IgD-negative memory B cell (primary cell): ENCODE results near the gene TTC9B. TPM values are rescaled to one million over a fixed set of nuclear protein-coding genes. Genes with fewer than 3 reads are reported as not detected.
A peak's percentile ranks its signal among the peaks of the same experiment; 100 is the strongest.

Experiments
- H3K27ac Mint-ChIP-seq, 3 donors: one replicate each; pipeline ENCODE4 v1.8.0; 2020 to 2022; ENCODE audit warnings: mild to moderate bottlenecking in 3 of 3, mixed read lengths in 3 of 3, moderate library complexity in 1 of 3
- H3K27me3 Mint-ChIP-seq: one replicate; pipeline ENCODE4 v1.8.0; 2021; ENCODE audit warnings: mixed read lengths
- H3K36me3 Mint-ChIP-seq: one replicate; pipeline ENCODE4 v1.8.0; 2020; ENCODE audit warnings: mild to moderate bottlenecking, mixed read lengths
- H3K4me1 Mint-ChIP-seq, 3 donors: one replicate each; pipeline ENCODE4 v1.8.0; 2020 to 2022; ENCODE audit warnings: mixed read lengths in 3 of 3, mild to moderate bottlenecking in 1 of 3
- H3K4me3 Mint-ChIP-seq, 4 donors: one replicate each; pipeline ENCODE4 v1.8.0; 2020 to 2022; ENCODE audit warnings: mild to moderate bottlenecking in 4 of 4, mixed read lengths in 4 of 4, moderate library complexity in 3 of 4
- H3K9me3 Mint-ChIP-seq, 3 donors: one replicate each; pipeline ENCODE4 v1.8.0; 2020 to 2021; ENCODE audit warnings: mixed read lengths in 3 of 3, mild to moderate bottlenecking in 1 of 3
- polyA plus RNA-seq: library from polyadenylated mRNA; unstranded; fragments of 300-500 nt; fragmentation: Illumina TruSeq; gene quantifications from one replicate; pipeline ENCODE4 v1.2.3, GENCODE V29; 2021

The TTC9B gene
- not detected for polyA plus RNA-seq

DNA sequence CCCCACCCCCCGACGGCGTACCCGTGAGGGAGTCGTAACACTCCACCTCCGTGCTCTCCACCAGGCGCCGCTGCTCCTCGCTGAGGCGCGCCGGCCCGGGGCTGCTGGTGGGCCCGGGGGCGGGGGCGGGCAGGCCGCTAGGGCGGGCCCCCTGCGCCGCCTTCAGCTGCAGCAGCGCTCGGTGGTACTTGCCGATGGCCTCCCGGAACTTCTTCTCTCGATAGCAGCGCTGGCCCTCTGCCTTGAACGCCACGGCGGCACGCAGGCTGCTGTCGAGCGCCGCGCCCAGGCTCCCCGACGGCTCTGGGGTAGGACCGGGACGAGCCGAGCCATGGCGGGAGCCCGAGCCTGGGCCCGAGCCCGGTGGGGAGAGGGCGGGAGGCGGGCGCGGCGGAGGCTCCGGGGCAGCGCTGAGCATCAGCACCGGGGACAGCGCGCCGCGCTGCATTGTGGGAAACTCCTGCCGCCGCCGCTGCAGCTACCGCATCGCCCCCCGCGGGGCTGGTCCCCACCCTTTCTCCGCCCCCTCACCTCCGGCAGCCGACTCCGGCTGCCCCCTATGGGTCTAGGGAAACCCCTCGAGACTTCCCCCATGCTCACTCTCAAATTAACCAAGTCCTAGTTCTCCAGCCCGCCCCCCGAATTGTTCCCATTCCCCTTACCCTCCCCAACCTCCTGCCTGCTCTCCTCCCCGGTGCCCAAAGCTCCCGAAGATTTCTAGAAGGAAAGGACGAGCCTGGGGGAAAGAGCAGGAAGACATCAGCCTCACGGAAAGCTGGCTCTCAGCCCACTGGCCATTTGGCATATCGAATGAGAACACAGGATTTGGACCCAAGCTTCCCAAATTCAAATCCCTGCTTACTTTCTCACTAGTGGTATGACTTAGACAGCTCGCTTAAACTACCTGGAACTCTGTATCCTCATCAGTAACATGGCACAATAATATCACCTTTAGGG lies at the start of gene TTC9B:
TTC9B (minus strand) TSS at position 451 of the 957 bp plus-strand sequence; CDS start at position 448, 3 bp downstream.
- H3K36me3 Mint-ChIP-seq, result peaks cover 2% of the 10 kb centered on the region
- H3K4me3 Mint-ChIP-seq, result no peak within 1 kb of the TSS
- H3K9me3 Mint-ChIP-seq, result peaks cover 3% of the 10 kb centered on the region in 3 donors
- H3K27ac Mint-ChIP-seq, result peak within 1 kb of the TSS in 1 of 3 donors; percentile 66
- H3K4me1 Mint-ChIP-seq, result peaks cover 4 to 6% (median 5%) of the 10 kb centered on the region in 3 donors
- H3K27me3 Mint-ChIP-seq, result peaks cover 41% of the 10 kb centered on the region

DNA sequence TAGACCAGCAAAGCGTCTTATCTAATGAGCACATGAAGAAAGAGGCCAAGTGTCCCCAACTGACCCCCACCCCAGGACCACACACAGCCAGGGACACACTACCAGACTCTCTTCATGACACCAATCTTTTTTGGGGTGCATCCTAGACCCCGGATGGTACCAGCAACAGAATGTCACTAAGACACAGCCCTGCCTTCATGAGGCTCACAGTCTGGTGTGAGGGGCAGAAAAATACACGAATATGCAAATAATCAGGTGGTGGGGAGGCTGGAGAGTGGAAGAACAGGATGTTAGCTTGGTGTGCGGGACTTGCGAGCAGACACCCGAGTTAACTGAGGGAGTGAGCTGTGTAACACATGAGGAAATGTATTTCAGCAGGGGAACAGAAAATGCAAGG lies 49.4 kb upstream of the TTC9B start:
- no peaks in the 10 kb centered on the region for H3K9me3 Mint-ChIP-seq
- peak overlapping the region in 1 of 3 donors; percentile 78 for H3K27ac Mint-ChIP-seq
- peak overlapping the region in 1 of 4 donors; percentile 65 for H3K4me3 Mint-ChIP-seq
- no peaks in the 10 kb centered on the region for H3K27me3 Mint-ChIP-seq
- peaks cover 13 to 18% (median 18%) of the 10 kb centered on the region in 3 donors for H3K4me1 Mint-ChIP-seq
- peaks cover 12% of the 10 kb centered on the region for H3K36me3 Mint-ChIP-seq

DNA sequence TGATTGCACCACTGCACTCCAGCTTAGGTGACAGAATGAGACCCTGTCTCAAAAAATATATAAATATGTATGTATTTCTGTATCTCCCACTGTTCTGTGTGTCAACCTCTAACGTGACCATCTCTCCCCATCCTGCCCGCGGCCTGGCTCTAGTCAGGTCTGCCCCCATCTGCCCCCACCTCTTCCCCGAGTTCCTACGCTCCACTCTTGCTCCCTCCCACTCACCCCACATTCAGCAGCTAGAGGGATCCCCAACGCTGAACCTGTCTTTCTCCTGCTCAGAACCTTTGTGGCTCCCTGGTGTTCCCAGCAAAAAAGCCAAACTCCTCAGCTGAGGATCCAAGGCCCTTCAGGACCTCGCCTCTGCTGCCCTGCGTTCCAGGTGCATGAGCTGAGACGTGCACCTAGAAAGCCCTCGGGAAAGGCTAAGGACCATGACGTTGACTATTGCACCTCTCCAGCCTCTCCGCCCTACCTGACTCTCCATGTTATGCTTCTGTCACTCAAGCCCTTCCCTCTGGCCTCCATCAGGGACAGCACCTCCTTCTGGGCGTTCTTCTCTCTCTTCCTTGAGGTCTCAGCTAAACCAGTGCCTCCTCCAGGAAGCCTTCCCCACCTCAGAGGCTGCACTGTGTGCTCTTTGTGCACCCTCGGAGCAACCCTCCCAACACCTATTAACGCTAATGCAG lies 48.9 kb upstream of the TTC9B start:
- peaks cover 12 to 18% (median 13%) of the 10 kb centered on the region in 3 donors for H3K4me1 Mint-ChIP-seq
- H3K27ac Mint-ChIP-seq, result peak overlapping the region in 2 of 3 donors; percentile 7 to 78
- no peaks in the 10 kb centered on the region for H3K9me3 Mint-ChIP-seq
- H3K4me3 Mint-ChIP-seq, result no peak overlapping the region
- peaks cover 12% of the 10 kb centered on the region for H3K36me3 Mint-ChIP-seq
- H3K27me3 Mint-ChIP-seq, result no peaks in the 10 kb centered on the region

DNA sequence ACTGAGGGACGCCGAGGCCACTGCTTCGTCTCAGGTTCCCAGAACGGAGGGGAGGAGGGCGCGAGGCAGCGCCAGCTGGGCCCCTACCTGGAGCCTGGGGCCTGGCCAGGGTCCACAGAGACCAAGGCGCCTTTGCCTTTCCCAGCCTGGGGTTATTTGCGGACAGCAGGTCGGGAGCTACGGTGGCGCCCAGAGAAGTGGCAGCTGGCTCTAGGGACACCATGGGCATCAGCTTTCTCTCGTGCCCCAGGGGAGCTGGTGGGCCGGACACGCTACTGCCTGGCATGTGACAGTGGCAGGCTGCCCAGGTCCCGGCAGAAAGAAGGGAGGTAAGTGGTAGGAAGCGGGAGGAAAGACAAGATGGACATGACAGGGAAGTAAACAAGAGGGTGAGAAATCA lies 47.9 kb upstream of the TTC9B start:
- Mint-ChIP-seq H3K4me3 (no peak overlapping the region), H3K9me3 (no peaks in the 10 kb centered on the region), H3K36me3 (peaks cover 12% of the 10 kb centered on the region), H3K27me3 (no peaks in the 10 kb centered on the region), H3K4me1 (peaks cover 13 to 19% (median 18%) of the 10 kb centered on the region in 3 donors), H3K27ac (no peak overlapping the region)

DNA sequence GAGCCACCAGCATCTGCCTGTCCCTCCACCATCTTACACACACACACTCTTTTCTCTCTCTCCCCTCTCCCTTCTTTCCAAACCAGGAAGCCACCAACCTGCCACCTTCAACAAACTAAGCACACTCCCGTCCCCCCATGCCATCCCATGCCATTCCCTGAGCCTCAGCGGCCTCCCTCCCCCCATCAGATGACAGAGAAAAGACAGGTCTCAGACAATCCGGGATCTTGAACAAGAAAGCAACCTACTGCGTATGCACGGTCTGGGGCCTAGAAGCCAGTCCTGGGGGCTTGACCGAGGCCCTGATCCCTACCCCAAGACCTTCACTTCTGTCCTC lies 47.5 kb upstream of the TTC9B start:
- H3K27me3 Mint-ChIP-seq, result no peaks in the 10 kb centered on the region
- no peak overlapping the region for H3K27ac Mint-ChIP-seq
- H3K4me3 Mint-ChIP-seq, result no peak overlapping the region
- H3K4me1 Mint-ChIP-seq, result peaks cover 13 to 19% (median 19%) of the 10 kb centered on the region in 3 donors
- H3K36me3 Mint-ChIP-seq, result peaks cover 13% of the 10 kb centered on the region
- no peaks in the 10 kb centered on the region for H3K9me3 Mint-ChIP-seq

DNA sequence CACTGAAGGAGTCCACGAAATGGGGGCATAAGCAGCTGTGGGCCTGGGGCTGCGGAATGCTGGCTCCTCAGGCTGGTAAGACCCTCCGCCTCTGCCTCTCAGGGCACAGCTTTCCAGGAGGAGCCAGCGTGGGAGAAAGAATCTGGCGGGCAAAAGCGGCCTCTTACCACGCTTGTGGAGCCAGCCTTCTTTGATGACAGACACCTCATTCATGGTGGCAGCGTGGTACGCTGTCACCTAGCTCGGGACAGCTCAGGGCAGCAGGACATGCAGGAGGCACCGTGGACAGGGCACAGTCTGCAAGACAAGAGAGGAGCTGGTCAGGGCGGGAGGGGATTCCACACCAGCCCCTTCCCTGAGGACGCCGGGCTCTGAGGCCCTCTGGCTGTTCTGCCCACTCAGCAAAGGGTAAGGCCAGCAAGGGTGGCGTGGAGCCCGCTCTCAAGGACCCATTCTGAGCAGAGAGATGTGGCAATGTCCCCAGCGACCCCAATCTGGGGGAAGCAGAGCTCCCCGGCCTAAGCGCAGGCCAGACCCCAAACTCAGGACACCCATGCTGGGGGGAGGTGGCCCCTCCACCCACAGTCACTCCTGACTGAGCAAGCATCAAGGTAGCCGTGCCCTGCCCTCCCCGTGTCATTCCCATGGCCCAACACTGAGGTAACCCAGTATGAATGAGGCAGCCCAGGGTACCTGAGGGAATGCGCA lies 47.0 kb upstream of the TTC9B start:
- peaks cover 13 to 20% (median 15%) of the 10 kb centered on the region in 3 donors for H3K4me1 Mint-ChIP-seq
- H3K36me3 Mint-ChIP-seq, result peaks cover 15% of the 10 kb centered on the region
- H3K4me3 Mint-ChIP-seq, result no peak overlapping the region
- H3K27ac Mint-ChIP-seq, result no peak overlapping the region
- no peaks in the 10 kb centered on the region for H3K9me3 Mint-ChIP-seq
- H3K27me3 Mint-ChIP-seq, result no peaks in the 10 kb centered on the region

DNA sequence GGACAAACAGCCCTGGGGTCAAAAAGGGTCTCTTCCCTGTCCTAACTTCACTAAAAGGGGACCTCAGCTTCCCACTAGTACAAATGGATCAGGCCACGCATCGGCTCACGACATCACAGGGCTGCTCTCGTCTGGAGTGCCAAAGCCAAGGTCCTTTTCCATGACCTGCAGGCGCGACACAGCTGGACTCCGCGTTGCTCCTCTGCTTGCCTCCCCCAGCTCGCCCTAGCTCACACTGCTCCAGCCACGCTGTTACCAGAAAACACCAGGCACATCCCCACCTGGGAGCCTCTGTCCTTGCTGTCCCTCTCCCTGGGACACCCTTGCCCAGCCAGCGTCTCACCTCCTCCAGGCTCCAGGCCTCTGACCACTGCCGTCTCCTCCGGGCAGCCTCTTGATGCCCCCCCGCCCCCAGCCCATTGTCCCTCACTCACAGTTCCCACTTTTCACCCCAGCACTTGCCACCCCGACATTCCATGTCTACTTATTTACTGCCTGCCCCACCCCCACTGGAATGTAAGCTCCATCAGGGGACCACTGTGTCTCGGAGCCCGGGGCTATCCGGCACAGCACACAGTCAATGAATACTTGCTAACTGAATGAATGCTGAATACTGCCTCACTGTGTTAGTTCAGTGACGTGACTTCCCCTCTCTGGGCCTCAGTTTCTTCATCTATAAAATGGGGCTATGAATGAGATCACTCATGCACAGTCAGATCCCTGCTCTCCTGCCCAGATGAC lies 46.3 kb upstream of the TTC9B start:
- no peak overlapping the region for H3K27ac Mint-ChIP-seq
- peaks cover 14% of the 10 kb centered on the region for H3K36me3 Mint-ChIP-seq
- H3K9me3 Mint-ChIP-seq, result no peaks in the 10 kb centered on the region
- no peaks in the 10 kb centered on the region for H3K27me3 Mint-ChIP-seq
- peaks cover 12 to 18% (median 16%) of the 10 kb centered on the region in 3 donors for H3K4me1 Mint-ChIP-seq
- peak overlapping the region in 1 of 4 donors; percentile 84 for H3K4me3 Mint-ChIP-seq

DNA sequence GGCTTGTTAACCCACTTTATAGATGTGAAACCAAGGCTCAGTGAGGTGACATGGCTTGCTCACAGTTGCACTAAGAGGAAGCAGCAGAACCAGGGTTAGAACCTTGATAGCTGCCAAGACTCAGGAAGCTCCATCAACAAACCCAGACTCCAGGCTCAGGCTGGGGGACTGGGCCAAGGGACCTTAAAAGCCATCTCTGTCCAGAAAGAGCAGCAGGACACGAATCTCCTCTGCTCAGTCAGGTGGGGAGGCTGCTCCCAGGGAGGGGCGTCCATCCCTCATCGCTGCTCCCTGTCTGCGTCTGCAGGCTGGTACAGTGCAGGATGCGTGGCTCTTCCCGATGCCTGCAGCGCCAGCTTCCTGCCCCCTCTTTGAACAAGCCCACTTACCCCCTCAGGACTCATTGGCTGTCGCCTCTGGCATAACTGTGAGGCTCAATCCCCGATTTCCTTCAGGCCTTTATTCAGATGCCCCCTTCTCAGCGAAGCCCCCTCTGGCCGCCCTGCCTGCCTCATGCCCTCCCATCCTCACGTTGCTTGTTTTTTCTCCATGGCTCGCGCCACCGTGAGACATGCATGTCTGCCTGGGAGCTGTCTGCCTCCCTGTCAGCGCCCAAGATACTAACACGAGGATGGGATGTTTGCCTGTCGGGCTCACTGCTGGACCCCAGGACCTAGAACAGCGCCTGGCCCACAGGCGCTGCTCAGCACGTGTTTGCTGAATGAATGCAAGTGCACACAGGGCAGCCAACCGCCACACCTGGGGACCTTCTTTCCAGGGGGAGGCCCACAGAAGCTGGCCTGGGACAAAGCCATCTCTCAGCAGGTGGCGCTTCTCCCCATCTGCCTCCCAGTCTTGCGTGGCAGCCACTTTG lies 45.5 kb upstream of the TTC9B start:
- Mint-ChIP-seq H3K27me3 (no peaks in the 10 kb centered on the region), H3K36me3 (peaks cover 9% of the 10 kb centered on the region), H3K9me3 (no peaks in the 10 kb centered on the region), H3K4me1 (peaks cover 12 to 18% (median 14%) of the 10 kb centered on the region in 3 donors), H3K27ac (no peak overlapping the region), H3K4me3 (no peak overlapping the region)

DNA sequence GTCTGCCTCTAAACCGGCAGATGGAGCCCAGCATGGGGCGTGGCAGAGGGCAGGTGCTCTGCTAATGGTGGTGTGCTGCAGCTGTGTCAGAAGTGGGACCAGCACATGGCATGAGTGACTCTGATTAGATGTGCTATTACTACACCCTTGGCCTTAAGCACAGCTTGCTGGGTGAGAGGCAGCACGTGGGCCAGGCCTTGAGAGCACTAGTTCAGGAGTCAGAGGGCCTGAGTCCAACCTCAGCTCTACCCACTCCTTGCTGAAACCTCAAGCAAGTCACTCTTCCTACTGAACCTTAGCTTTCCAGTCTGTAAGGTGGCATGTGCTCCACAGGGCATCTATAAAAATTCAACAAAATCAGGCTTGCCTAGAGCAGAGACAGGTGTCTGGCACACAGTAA lies 44.2 kb upstream of the TTC9B start:
- H3K9me3 Mint-ChIP-seq, result no peaks in the 10 kb centered on the region
- H3K36me3 Mint-ChIP-seq, result peaks cover 6% of the 10 kb centered on the region
- no peak overlapping the region for H3K4me3 Mint-ChIP-seq
- no peaks in the 10 kb centered on the region for H3K27me3 Mint-ChIP-seq
- peak overlapping the region in 1 of 3 donors; percentile 69 for H3K27ac Mint-ChIP-seq
- H3K4me1 Mint-ChIP-seq, result peaks cover 12 to 16% (median 12%) of the 10 kb centered on the region in 3 donors

DNA sequence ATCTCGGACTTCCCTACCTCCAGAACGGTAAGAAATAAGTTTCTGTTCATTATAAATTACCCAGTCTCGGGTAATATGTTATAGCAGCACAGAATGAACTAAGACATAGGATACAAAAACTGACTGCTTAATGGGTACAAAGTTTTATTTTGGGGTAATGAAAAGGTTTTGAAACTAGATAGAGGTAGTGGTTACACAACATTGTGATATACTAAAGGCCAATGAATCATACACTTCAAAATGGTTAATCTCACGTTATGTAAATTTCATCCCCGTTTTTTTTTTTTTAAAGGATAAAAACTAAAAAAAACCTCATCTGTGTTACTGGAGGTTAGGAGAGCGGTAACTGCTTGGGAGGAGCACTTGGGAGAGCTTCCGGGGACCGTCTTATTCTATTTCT lies 43.4 kb upstream of the TTC9B start:
- H3K4me1 Mint-ChIP-seq, result peaks cover 12 to 16% (median 14%) of the 10 kb centered on the region in 3 donors
- H3K4me3 Mint-ChIP-seq, result no peak overlapping the region
- H3K9me3 Mint-ChIP-seq, result no peaks in the 10 kb centered on the region
- no peaks in the 10 kb centered on the region for H3K27me3 Mint-ChIP-seq
- H3K27ac Mint-ChIP-seq, result peak overlapping the region in 1 of 3 donors; percentile 69
- peaks cover 6% of the 10 kb centered on the region for H3K36me3 Mint-ChIP-seq

DNA sequence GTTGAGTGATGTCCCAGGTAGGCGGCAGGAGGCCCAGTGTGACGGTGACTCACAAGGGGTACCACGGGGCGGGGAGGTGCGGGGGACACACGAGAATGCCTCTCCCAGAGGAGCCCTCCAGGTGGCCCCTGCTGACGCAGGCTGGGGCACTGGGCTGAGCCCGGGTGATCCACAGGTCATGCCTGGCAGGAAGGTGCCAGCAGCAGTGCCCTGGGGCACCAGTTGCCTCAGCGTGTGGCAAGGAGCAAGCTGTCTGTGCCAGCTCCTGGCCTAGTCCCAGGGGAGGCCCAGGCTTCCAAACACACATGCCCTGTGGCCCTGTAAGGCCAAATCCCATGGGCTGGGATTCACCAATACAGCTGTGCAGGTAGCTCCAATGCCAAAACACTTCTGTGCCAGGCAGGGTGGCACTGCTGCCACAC lies 38.9 kb upstream of the TTC9B start:
- Mint-ChIP-seq H3K36me3 (peaks cover 11% of the 10 kb centered on the region), H3K4me1 (peaks cover 18 to 20% (median 18%) of the 10 kb centered on the region in 3 donors), H3K27ac (no peak overlapping the region), H3K9me3 (no peaks in the 10 kb centered on the region), H3K4me3 (no peak overlapping the region), H3K27me3 (no peaks in the 10 kb centered on the region)

DNA sequence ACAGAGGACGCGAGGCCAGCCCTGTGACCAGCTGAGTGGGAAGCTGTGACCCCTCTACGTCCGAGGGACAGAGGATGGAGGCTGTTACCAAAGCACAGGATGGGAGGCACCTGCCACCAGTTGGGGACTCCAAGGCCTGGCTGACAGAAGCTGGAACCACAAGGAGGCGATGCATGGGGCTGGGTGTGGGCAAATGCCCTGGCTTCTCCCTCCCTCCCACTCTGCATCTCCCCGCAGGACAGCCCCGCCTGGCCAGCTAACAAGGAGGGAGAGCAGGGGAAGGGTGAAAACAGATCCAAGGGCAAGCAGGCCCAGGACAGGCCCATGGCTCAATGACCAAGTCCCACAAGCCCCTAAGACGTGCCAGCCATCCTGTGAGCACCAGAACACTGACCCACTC lies 38.3 kb upstream of the TTC9B start:
- no peaks in the 10 kb centered on the region for H3K9me3 Mint-ChIP-seq
- peak overlapping the region in 1 of 4 donors; percentile 63 for H3K4me3 Mint-ChIP-seq
- H3K27me3 Mint-ChIP-seq, result no peaks in the 10 kb centered on the region
- H3K4me1 Mint-ChIP-seq, result peaks cover 13 to 20% (median 17%) of the 10 kb centered on the region in 3 donors
- H3K36me3 Mint-ChIP-seq, result peaks cover 11% of the 10 kb centered on the region
- peak overlapping the region in 1 of 3 donors; percentile 71 for H3K27ac Mint-ChIP-seq

DNA sequence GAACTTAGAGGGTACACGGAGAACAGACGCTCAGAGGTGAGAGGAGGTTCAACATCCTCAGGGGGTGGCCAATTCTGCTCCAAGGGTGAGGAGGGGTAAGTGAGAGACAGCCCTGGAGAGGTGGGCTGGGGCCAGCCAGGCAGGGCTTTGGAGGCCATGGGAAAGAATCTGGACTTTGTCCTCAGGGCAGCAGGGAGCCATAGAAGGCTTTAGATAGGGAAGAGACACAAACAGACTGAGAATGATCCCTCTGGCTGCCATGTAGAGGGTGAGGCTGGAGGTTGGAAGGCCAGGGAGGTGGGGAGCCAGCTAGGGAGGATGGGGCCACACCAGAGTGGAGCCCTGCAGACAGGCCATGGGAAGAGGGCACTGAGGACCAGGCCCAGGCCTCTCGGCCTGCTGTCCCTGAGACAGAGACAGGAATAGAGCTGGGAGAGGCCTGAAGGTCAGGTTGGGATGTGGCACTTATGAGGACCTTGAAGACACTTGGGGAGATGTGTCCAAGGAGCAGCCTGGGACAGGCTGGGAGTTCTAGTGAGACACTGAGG lies 37.5 kb upstream of the TTC9B start:
- Mint-ChIP-seq H3K9me3 (no peaks in the 10 kb centered on the region), H3K4me3 (no peak overlapping the region), H3K27me3 (no peaks in the 10 kb centered on the region), H3K4me1 (peaks cover 11 to 18% (median 16%) of the 10 kb centered on the region in 3 donors), H3K36me3 (peaks cover 10% of the 10 kb centered on the region), H3K27ac (peak overlapping the region in 1 of 3 donors; percentile 71)
